Measurements from ENCODE around the gene TMEM98.
"Not testable (repeated sequence)": the region's sequence is repeated elsewhere in the genome, so short reads cannot be mapped to it uniquely, and the experiment has no call there.

The TMEM98 gene

DNA sequence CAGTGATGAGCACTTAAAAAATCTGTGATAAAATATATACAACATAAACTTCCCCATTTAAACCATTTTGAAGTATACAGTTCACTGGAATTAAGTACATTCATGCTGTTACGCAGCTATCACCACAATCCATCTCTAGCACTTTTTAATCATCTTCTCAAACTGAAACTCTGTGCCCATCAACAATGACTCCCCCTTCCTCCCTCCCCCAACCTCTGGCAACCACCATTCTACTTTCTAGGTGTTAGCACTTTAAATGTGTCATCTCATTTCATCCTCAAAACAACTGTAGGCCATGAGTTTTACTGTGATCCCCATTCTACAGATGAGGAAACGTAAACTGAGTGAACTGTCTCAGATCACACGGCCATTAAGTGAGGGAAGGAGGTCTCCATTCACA, 13.8 kb upstream of the TMEM98 start:
- DNase-seq (ENCODE audit: low spot score) = no peak

- DNase-seq (ENCODE audit: low spot score) = no peak
These were observed 12.7 kb upstream of the TMEM98 start for GRCh38 chr17:32915245-32915644.

DNA sequence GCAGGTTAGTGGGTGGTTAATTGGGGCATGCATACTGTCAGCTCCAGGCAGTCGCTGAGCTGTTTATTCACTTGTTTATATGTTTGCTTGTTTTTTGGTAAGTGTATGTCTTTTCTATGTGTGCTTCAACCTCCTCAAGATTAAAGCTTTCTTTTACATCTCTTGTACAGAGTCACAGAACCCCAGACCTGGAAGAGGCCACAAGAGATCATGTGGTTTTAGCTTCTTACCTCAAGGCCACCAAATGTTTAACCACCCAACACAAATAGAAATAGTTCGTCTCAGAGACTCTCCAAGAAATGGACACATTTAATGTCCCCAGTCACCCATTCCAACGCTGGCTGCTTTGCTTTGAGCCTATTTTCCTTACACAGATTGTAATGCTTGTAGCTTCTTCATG, 11.8 kb upstream of the TMEM98 start:
- DNase-seq (ENCODE audit: low spot score) = no peak

DNA sequence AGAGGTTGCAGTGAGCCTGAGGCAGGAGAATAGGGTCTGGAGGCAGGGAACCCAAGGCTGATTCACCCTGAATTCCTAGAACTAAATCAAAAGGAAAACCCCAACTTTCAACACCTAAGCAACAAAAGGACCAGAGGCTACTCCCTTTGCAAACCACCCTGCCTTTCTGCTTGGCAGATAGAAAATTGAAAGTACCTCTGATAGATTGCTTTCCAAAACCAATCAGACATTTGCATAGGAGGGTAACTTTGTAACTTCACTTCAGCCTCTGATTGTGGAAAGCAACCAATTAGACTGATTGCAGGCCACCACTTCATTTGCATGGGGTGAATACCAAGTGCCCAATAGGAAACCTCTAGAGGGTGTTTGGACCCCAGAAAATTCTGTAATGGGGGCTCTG, 10.9 kb upstream of the TMEM98 start:
- no peak for DNase-seq (ENCODE audit: low spot score)

DNA sequence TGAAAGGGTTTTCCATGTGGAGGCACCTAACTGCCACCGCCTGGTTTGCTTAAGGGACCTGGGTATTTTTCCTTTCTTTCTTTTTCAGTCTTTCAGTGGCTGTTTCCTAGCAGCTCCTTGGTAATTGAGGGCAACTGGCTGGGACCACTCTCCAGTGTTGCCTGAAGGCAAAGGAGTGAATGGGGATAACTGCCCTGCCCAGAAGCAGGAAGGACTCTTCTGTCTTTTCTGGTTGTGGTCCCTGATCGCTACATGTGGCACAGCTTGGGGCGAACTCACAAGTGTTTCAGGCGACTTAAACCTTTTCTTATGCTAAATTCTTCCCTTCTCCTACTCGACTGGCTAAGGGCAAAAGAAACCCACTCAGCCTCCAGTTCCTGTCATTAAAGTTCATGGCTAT, 10.1 kb upstream of the TMEM98 start:
- DNase-seq (ENCODE audit: low spot score) = no peak

DNA sequence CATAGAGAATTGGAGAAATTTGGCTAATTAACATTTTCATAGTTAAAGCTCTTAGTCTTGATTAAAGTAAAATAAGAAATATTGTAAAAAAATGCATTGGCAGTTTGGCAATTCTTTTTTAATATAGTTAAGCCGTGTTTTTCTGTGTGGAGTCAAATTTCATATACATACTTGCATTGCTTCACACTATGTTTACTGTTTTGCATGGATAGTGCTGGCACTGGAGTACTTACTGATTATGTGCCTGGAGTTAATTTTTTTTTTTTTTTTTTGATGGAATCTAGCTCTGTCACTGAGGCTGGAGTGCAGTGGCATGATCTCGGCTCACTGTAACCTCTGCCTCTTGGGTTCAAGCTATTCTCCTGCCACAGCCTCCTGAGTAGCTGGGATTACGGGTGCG, 8.1 kb upstream of the TMEM98 start:
- DNase-seq (ENCODE audit: low spot score) = not testable (repeated sequence)

DNA sequence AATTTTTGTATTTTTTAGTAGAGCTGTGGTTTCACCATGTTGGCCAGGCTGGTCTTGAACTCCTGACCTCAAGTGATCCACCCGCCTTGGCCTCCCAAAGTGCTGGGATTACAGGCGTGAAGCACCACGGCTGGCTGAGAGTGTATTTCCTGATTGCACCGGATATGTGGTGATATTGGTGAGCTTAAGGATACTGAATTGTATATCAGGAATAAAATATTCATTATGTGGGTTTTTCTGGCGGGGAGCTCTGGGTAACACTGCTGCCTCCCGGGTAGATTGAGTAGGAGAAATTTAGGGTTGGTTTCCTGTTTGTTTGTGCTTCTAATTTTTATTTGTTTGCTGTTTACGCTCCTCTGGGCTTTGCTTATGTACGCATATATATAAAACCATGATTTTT, 7.7 kb upstream of the TMEM98 start:
- DNase-seq (ENCODE audit: low spot score) = no peak

- DNase-seq (ENCODE audit: low spot score) = no peak
These were observed 6.9 kb upstream of the TMEM98 start for GRCh38 chr17:32921017-32921416.

DNA sequence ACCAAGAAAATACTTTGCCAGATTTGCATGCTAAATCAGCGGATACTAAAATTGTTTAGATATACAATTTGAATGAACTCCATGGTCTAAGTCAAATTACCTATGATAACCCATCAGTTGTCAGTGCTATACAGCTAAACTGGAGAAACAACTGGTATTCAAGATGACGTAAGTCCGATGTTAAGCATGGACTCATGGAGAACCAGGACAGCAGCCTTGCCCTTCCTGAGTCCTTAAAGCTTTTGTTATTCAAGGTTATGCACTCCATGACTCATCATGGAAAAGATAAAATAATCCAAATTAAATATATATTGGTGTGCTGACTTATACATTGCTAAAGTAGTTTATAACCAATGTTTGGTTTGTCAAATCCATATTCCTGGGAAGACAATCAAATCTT, 4.0 kb upstream of the TMEM98 start:
- not testable (repeated sequence) for DNase-seq (ENCODE audit: low spot score)

- no peak for DNase-seq (ENCODE audit: low spot score)
These were observed 1.8 kb upstream of the TMEM98 start for GRCh38 chr17:32926183-32926582.

GRCh38 chr17:32926789-32927188, 1.2 kb upstream of the TMEM98 start:
- not testable (repeated sequence) for DNase-seq (ENCODE audit: low spot score)

- no peak for DNase-seq (ENCODE audit: low spot score)
These were observed 691 bp upstream of the TMEM98 start for GRCh38 chr17:32927201-32927723.

GRCh38 chr17:32928586-32929535, 908 bp downstream of the TMEM98 start:
- no peak for DNase-seq (ENCODE audit: low spot score)

DNA sequence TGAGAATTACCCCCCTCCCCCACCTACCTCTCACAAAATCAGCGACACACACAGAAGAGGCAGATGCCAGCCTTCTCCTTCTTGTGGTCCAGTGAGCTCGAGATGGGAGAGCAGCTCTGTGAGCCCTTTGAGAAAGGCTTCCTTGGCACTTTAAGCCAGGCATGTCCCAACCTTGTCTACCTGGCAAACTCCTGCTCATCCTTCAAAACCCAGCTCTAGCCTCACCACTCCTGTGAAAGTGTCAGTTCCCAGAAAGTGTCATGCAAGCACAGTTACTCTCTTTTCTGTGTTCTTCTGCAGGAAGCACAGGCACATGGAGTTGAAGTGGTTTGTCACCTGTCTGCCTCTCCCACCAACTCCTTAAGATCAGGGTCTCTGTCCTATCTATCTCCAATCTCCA, 1.6 kb downstream of the TMEM98 start:
- DNase-seq (ENCODE audit: low spot score) = no peak

GRCh38 chr17:32930512-32930911, 2.6 kb downstream of the TMEM98 start:
- no peak for DNase-seq (ENCODE audit: low spot score)

DNA sequence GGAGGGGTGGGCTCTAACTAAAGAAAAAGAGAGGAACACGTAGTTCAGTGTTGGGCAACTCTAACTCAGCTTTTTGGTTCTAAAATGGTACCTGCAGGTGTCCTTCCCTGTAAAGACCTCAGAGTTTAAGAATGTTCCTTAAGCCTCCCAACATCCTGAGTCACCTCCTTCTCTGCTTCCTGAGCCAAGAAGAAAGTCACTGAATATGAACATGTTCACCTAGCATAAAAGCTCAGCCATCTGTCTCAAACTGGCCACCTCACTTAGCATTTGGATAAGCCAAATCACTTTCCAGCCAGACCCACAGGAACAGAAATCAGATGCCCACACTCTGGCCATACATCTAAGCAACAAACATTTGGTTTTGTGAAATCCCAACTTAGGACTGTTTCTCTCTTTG, 3.7 kb downstream of the TMEM98 start:
- no peak for DNase-seq (ENCODE audit: low spot score)

DNA sequence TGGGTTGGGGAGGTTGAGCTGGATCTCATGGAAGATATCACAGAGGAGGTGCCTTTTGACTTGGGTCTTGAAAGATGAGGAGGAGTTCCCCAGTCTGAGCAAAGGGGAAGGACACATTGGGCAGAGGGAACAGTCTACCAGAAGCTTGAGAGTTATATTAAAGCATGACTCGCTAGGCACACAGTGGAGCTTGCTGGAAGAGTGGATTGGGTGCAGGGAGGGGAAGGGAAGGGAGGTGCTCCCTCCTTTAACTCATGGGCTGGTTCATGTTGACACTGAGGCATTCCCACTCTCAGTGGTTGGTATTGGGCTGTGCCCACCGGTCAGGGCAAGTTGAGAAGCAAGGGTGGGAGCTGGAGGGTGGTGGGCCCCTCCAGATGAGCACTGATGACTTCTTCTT, 5.9 kb downstream of the TMEM98 start:
- no peak for DNase-seq (ENCODE audit: low spot score)

DNA sequence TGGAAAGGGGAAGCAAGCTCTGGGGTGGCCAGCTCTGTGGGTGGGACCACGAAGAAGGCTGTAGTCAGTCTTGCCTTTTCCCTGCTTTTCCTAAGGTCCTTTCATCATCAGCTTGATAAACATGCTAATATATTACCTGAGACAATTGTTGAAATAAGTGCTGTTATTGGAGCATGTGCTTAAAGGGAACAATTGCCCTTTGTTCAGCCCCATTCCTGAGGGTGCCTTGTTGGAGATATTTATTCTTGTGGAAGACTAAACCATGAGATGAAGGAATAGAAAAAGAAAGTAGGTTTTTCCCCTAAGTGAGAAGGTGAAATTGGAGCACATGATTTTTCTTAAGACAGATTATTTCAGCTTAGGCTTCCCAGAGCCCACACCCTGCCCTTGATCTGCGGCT, 7.8 kb downstream of the TMEM98 start:
- DNase-seq (ENCODE audit: low spot score) = no peak

GRCh38 chr17:32936186-32936893, 8.4 kb downstream of the TMEM98 start:
- no peak for DNase-seq (ENCODE audit: low spot score)

DNA sequence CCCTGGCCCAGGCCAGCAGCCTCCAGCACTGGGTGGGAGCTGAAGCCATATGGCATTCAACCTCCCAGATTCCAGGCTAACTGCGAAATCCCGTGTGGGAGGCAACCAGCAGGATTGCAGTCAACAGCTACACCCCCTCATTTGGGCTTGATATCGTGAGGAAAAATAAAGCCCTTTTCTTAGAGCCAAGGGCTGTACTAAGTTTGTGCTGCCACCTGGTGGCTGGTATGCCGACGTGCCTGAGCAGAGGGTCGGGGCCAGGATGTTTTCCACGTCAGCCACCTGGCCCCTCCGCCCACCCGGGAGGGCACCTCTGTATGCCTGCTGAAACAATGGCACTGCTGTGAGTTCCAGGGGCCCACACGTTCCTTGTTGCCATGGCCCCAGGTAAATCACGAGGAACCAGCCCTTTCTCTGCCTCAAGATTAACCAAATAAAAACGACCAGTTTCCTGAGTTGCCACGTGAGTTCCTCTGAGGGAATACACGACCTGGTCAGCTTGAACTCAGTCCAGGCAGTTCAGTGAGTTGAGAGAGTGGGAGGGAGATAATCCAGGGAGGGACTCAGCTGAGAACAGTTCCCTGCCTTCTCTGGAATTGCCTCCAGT, 9.0 kb downstream of the TMEM98 start:
- DNase-seq (ENCODE audit: low spot score) = peak; percentile 66

DNA sequence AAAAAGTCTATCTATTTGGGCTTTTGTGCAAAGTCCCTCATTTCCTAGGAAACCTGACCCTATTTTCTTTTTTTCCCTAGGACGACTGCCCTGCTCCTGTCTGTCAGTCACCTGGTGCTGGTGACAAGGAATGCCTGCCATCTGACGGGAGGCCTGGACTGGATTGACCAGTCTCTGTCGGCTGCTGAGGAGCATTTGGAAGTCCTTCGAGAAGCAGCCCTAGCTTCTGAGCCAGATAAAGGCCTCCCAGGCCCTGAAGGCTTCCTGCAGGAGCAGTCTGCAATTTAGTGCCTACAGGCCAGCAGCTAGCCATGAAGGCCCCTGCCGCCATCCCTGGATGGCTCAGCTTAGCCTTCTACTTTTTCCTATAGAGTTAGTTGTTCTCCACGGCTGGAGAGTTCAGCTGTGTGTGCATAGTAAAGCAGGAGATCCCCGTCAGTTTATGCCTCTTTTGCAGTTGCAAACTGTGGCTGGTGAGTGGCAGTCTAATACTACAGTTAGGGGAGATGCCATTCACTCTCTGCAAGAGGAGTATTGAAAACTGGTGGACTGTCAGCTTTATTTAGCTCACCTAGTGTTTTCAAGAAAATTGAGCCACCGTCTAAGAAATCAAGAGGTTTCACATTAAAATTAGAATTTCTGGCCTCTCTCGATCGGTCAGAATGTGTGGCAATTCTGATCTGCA, 12.9 kb downstream of the TMEM98 start:
- DNase-seq (ENCODE audit: low spot score) = no peak

DNA sequence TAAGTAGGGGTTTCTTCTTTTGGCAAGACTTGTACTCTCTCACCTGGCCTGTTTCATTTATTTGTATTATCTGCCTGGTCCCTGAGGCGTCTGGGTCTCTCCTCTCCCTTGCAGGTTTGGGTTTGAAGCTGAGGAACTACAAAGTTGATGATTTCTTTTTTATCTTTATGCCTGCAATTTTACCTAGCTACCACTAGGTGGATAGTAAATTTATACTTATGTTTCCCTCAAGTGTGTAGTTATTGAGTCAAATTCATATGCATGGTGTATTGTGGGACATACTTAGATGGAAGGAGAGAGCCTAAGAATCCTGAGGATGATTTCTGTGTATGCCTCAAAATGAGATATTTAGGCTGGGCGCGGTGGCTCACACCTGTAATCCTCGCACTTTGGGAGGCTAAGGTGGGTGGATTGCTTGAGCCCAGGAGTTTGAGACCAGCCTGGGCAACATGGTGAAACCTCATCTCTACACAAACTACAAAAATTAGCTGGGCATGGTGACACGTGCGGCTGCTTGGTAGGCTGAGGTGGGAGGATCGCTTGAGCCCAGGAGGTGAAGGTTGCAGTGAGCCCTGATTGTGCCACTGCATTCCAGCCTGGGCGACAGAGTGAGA, 13.6 kb downstream of the TMEM98 start:
- no peak for DNase-seq (ENCODE audit: low spot score)
